HG02623 (cell line): ENCODE results near the gene SNX30.

Experiments used
- ATAC-seq: cut with Tn5 transposase; IDR thresholded peaks from one replicate; pipeline ENCODE4 v1.9.1; 2021; ENCODE audit warnings: moderate library complexity; ENCODE audit not compliant: unreplicated experiment

The SNX30 gene

DNA sequence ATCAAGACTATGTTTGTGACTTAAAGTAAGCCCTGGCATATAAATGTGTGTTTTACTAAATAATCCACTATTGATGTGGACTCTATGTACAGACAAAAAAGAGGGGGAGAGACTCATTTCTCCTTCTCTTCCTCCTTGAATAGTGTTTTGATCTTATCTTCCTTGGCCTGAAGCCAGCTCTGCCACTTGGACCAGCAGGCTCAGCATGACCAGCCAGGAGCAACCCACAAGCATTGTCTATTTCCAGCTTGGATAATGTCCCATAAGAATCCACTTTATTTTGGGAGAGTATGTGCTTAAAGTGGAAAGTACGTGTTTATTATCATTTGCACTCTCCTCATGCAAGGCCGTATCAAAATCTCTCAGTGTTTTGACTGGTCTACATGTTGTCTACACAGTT is 164.0 kb downstream of the SNX30 start:
- no peak for ATAC-seq

DNA sequence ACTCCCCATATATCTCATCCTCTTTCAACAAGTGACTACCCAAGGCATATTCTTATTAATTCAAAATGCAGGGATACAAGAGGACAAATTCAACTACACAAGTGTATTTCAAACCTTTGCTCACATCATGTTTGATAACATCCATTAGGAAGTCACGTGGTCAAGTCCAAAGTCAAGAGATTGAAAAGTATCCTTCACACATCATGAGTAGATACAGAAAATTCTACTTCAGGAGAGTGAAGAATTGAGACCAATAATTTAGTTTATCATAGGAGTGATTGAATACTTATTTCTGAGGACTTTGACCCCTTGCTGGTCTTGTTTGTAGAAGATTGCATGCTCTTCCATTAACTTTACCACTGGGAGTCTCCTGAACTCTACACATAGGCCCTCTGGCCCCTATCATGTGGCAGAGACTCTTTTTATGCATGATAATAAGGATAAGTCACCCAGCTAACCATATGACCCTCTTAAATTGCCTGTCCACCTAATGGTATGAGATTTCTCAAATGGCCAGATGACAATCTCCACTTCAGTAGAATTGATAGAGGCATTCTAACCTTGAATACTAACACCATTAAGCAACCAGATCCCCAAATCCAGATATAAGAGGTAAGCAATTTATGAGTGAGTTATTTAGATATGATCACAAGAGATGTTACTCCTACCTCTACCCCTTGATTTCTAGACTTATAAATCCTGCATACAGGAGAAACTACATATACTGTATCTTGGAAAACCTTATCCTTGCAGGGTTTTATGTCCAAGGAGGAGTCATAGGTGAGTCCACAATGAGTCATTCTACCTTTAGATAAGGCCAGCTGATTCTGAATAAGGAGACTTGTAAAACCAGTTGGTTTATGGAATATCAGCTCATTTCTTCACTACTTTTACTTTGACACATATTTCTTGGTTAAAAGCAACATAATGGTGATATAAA is 166.8 kb downstream of the SNX30 start:
- no peak for ATAC-seq

GRCh38 chr9:112917987-112918362 is 167.4 kb downstream of the SNX30 start:
- ATAC-seq: no peak

DNA sequence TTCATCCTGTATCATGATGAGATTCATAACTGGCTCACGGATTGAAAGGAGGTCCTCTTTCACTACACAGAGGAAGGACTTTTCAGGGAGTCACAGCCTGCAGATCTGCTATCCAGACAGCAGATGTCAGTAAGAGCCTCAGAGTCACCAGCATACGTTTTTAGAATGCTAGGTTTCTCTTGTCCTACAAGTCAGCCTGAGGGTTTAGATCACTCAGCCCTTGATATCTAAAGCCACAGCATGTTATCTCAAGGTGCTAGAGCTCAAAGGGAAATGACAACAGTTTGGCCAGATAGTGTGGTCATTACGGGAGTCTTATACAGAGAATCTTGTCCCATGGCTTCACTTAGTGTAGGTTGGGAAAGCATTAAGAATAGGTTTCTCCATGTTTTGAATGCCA is 171.0 kb downstream of the SNX30 start:
- no peak for ATAC-seq
